Progenitor cell of endocrine pancreas (in vitro differentiated cells): Measurements from ENCODE around the gene PHOX2A. TPM values are rescaled to one million over a fixed set of nuclear protein-coding genes. Genes with fewer than 3 reads are reported as not detected.

Experiments
- DNase-seq: peaks from one replicate; pipeline ENCODE4 v3.0.0; 2021; ENCODE audit warnings: low spot score; ENCODE audit not compliant: unreplicated experiment
- H3K27ac Mint-ChIP-seq: 2 replicates; pipeline ENCODE4 v1.8.0; 2021; ENCODE audit warnings: mild to moderate bottlenecking, moderate library complexity, mixed read lengths
- H3K27me3 Mint-ChIP-seq: 2 replicates; pipeline ENCODE4 v1.8.0; 2021; ENCODE audit warnings: mixed read lengths
- H3K36me3 Mint-ChIP-seq: 2 replicates; pipeline ENCODE4 v1.8.0; 2022; ENCODE audit warnings: mixed read lengths; ENCODE audit not compliant: insufficient read depth
- H3K4me1 Mint-ChIP-seq: 2 replicates; pipeline ENCODE4 v1.8.0; 2021; ENCODE audit warnings: low read depth, mixed read lengths
- H3K4me3 Mint-ChIP-seq: 2 replicates; pipeline ENCODE4 v1.8.0; 2021; ENCODE audit warnings: low read depth, mild to moderate bottlenecking, moderate library complexity, mixed read lengths
- H3K9me3 Mint-ChIP-seq: 2 replicates; pipeline ENCODE4 v1.8.0; 2021; ENCODE audit warnings: low read depth, mixed read lengths
- total RNA-seq: library from RNA; stranded (reverse); gene quantifications from 2 replicates; pipeline ENCODE4 v1.2.1, GENCODE V29; 2021
- TF ChIP-seq, protein P1 (sequence below): fragments of 200-600 bp; sonication (generic); IDR thresholded peaks from one replicate; pipeline ENCODE4 v1.5.0; 2021; ENCODE audit warnings: antibody characterized with exemption, mild to moderate bottlenecking; ENCODE audit not compliant: unreplicated experiment

The PHOX2A gene
- total RNA-seq, 1 donor from 2014 or later, result not detected

DNA sequence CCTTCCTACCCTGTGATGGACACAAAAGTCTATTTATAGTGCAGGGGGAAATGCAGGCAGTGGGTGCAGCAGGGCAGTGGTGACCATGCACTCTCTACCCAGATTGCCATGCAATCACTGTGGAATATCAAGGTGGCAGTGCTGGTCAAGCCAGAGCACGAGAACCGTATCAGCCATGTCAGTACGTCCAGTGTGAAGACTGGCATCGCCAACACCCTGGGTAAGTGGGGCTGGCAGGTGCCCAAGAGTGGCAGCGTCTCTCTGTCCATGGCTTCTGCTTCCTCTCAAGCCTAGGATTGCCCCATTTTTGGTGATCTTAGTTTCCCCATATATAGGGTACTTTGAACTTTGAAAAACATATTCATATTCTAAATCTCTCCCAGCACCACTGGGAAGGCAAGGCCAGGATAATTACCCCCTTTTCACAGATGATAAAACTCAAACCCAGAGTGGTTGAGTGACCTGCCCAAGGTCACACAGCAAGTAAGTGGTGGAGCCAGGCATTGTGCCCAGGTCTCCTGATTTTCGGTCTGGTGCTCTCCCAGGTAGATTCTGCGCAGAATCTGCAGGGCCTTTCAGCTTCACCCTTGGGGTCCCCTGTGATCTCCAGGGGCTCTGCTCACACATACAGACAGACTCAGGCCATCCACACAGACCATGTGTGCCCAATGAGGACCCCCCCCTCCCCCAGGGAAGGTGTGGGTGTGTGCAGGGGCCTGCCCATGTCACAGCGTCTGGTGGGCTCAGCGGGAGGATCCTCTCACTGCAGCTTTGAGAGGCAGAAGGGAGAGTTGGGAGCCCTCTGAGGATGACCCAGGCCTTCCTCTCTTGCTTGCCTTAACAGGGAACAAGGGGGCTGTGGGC lies 12.3 kb downstream of the PHOX2A start:
- peaks cover 30% of the 10 kb centered on the region for H3K36me3 Mint-ChIP-seq
- no peak overlapping the region for H3K4me3 Mint-ChIP-seq
- no peaks in the 10 kb centered on the region for H3K27me3 Mint-ChIP-seq
- DNase-seq, result no peak
- H3K4me1 Mint-ChIP-seq, result peaks cover under 1% of the 10 kb centered on the region
- no peak overlapping the region for H3K27ac Mint-ChIP-seq
- TF ChIP-seq, protein P1, sequence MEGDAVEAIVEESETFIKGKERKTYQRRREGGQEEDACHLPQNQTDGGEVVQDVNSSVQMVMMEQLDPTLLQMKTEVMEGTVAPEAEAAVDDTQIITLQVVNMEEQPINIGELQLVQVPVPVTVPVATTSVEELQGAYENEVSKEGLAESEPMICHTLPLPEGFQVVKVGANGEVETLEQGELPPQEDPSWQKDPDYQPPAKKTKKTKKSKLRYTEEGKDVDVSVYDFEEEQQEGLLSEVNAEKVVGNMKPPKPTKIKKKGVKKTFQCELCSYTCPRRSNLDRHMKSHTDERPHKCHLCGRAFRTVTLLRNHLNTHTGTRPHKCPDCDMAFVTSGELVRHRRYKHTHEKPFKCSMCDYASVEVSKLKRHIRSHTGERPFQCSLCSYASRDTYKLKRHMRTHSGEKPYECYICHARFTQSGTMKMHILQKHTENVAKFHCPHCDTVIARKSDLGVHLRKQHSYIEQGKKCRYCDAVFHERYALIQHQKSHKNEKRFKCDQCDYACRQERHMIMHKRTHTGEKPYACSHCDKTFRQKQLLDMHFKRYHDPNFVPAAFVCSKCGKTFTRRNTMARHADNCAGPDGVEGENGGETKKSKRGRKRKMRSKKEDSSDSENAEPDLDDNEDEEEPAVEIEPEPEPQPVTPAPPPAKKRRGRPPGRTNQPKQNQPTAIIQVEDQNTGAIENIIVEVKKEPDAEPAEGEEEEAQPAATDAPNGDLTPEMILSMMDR, result no peak
- no peaks in the 10 kb centered on the region for H3K9me3 Mint-ChIP-seq

DNA sequence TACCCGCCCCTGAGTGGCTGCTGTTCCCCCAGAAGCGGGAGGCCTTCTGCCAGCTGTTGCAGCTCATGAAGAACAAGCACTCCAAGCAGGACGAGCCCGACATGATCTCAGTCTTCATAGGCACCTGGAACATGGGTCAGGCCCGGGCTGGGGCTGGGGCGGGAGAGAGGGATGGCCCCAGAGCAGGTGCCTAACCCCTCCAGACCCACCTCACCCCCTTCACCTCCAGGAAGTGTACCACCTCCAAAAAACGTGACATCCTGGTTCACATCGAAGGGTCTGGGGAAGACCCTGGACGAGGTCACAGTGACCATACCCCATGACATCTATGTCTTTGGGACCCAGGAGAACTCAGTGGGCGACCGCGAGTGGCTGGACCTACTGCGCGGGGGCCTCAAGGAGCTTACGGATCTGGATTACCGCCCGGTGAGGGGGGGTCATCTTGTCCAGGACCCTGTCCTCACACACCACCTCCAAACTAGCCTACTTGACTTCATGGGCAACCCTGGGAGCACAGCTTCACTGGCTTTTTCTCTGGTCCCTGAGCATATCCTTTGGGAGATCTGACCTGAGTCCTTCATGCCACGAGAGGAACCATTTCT lies 13.1 kb downstream of the PHOX2A start:
- Mint-ChIP-seq H3K36me3 (peaks cover 28% of the 10 kb centered on the region), H3K27ac (no peak overlapping the region), H3K4me1 (peaks cover 8% of the 10 kb centered on the region), H3K4me3 (no peak overlapping the region), H3K9me3 (no peaks in the 10 kb centered on the region), H3K27me3 (no peaks in the 10 kb centered on the region)
- no peak for DNase-seq
- TF ChIP-seq, protein P1, result no peak

DNA sequence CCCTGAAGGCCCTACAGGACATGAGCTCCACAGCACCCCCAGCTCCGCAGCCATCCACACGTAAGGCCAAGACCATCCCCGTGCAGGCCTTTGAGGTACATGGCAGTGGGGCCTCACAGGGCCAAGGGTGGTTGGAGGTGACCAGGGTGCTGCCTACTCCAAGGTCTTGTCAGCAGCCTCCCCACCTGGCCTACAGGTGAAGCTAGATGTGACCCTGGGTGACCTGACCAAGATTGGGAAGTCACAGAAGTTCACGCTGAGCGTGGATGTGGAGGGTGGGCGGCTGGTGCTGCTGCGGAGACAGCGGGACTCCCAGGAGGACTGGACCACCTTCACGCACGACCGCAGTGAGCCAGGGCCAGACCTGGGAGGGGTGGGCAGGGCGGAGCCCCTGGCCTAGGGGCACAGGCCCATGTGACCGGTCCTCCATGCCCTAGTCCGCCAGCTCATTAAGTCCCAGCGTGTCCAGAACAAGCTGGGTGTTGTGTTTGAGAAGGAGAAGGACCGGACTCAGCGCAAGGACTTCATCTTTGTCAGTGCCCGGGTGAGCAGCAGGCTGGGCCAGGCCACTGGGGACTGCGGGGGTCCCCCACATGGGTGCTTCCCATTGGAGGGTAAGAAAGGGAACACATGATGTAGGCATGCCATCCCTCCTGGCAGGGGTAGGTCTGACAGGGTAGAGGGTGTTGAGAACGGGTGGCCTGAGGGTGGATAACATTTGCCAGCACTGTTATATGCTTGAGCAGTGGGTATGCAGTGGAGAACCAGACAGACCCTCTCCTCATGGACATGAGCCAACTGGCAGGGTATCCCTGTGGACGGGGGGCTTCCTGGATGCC lies 13.8 kb downstream of the PHOX2A start:
- TF ChIP-seq, protein P1, result no peak
- H3K4me1 Mint-ChIP-seq, result peaks cover 14% of the 10 kb centered on the region
- H3K27me3 Mint-ChIP-seq, result no peaks in the 10 kb centered on the region
- DNase-seq, result no peak
- H3K9me3 Mint-ChIP-seq, result no peaks in the 10 kb centered on the region
- no peak overlapping the region for H3K27ac Mint-ChIP-seq
- H3K36me3 Mint-ChIP-seq, result peaks cover 28% of the 10 kb centered on the region
- H3K4me3 Mint-ChIP-seq, result no peak overlapping the region

DNA sequence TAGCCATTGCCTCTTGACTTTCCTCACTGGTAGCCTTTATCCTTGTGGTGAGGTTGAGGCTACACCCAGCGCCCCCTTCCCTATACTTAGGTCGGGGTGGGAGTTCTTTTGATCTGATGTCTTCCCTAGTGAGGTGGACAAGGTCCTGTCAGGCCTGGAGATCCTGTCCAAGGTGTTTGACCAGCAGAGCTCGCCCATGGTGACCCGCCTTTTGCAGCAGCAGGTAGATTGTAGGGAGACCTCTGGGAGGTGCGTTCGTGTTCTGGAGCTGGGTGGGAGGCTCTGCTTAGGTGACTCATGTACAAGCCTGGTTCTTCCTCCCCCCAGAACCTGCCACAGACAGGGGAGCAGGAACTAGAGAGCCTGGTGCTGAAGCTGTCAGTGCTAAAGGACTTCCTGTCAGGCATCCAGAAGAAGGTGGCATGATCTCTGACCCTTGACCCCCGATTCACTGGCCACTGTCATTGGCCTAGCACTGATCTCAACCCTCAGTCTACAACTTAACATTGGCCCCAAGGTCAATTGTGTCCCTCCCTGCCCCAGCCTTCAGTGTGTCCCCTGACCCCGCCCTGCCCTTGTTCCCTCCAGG lies 14.5 kb downstream of the PHOX2A start:
- TF ChIP-seq, protein P1, result no peak
- Mint-ChIP-seq H3K27me3 (no peaks in the 10 kb centered on the region), H3K27ac (no peak overlapping the region), H3K4me1 (peaks cover 14% of the 10 kb centered on the region), H3K4me3 (no peak overlapping the region), H3K9me3 (no peaks in the 10 kb centered on the region), H3K36me3 (peaks cover 24% of the 10 kb centered on the region)
- DNase-seq, result no peak

DNA sequence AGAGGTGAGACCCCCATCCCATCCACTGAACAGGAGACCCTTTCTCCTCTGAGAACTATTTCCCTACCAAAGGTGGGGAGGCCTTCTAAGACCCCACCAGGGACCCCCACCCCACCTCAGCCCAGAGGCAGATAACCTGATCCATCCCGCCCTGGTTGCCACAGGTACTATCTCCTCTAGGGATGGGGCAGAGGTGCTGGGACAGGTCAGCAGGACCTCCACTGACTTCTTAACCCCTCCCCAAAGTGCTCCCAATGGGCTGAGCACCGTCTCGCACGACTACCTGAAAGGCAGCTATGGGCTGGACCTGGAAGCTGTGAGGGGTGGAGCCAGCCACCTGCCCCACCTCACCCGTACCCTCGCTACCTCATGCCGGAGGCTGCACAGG lies 15.1 kb downstream of the PHOX2A start:
- TF ChIP-seq, protein P1, result no peak
- no peak overlapping the region for H3K4me3 Mint-ChIP-seq
- H3K4me1 Mint-ChIP-seq, result peaks cover 14% of the 10 kb centered on the region
- no peaks in the 10 kb centered on the region for H3K9me3 Mint-ChIP-seq
- H3K27me3 Mint-ChIP-seq, result no peaks in the 10 kb centered on the region
- no peak overlapping the region for H3K27ac Mint-ChIP-seq
- no peak for DNase-seq
- H3K36me3 Mint-ChIP-seq, result peaks cover 19% of the 10 kb centered on the region
